Measurements from ENCODE around the gene DEPDC4. TPM values are rescaled to one million over a fixed set of nuclear protein-coding genes. Genes with fewer than 3 reads are reported as not detected.
A peak's percentile ranks its signal among the peaks of the same experiment; 100 is the strongest.

Gene DEPDC4
- total RNA-seq, 3 donors from 2014 or later (not counting 1 experiment from before 2014, with no cell fraction given) = 0.16 TPM; not detected in 2

DNA sequence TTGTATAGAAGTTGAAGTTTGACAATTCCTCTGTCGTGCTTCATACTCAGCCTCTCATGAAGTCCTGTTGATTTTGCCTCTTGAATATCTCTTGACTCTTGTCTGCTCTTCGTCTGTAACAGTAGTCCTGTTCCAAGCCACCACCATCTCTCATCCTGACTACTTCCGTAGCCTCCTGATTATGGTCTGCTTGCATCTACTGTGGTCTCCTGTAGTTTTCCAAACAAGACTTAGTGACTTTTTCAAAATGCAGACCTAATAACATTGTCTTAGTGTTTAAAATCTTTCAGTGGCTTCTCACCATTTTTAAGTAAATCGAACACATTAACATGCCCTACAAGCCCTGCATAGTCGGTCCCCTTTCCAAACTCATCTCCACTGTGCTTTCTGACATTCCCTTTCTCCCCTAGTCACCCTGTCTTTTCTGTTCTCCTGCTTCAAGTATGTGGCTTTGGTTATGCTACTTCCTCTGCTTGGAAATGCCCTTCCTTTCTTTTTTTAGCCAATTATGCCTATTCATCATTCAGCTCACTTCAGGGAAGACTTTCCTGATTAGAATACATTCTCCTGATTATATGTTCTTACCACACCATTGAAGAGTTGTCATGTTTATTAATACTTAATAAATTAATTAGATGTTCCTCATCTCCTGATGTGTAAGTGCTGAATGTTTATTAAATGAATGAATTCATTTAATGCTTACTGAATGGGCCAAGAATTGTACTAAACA, 2.1 kb upstream of the DEPDC4 start:
- no peak overlapping the region for H3K27ac ChIP-seq (ENCODE audit: low read length)

DNA sequence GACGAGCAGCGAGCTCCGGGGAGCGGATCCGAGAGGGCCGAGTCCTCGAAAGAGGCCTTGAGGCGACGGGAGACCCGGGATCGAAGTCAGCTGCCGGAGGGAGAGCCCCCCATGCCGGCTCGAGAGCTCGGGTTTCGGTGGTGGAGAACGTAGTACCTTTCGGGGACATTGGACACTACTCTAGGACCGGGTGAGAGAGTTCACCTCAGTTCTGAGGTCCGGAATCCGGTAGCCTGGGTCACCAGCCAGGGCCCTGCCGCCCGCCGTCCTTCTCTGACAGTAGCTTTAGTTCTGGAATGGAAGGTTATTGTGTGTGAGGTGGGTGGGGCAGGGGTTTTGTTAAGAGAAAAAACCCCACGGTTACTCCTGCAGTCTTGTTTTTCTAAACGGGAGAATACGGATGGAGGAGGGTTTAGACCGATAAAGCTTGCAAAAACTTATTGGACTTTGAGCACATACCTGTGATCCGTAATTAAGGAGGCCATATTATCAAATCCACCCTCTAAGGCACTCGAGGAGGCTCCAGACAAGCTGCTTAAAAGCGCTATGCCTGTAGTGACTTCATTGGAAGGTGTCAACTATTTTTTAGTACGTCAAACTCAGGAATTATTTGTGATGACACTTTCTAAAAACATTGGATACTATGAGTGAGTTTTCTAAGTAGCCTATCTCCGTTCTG, 863 bp upstream of the DEPDC4 start:
- H3K4me1 ChIP-seq (ENCODE audit: control insufficient read depth, insufficient read depth, low read length) = peaks cover 12% of the 10 kb centered on the region
- H3K9me3 ChIP-seq (ENCODE audit: control insufficient read depth, insufficient read depth, low read length) = no peaks in the 10 kb centered on the region
- TF ChIP-seq, protein P1, sequence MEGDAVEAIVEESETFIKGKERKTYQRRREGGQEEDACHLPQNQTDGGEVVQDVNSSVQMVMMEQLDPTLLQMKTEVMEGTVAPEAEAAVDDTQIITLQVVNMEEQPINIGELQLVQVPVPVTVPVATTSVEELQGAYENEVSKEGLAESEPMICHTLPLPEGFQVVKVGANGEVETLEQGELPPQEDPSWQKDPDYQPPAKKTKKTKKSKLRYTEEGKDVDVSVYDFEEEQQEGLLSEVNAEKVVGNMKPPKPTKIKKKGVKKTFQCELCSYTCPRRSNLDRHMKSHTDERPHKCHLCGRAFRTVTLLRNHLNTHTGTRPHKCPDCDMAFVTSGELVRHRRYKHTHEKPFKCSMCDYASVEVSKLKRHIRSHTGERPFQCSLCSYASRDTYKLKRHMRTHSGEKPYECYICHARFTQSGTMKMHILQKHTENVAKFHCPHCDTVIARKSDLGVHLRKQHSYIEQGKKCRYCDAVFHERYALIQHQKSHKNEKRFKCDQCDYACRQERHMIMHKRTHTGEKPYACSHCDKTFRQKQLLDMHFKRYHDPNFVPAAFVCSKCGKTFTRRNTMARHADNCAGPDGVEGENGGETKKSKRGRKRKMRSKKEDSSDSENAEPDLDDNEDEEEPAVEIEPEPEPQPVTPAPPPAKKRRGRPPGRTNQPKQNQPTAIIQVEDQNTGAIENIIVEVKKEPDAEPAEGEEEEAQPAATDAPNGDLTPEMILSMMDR (IDR thresholded peaks at IDR 0.05) = no peak
- H3K36me3 ChIP-seq (ENCODE audit: control insufficient read depth, insufficient read depth, low read length) = no peaks in the 10 kb centered on the region
- WGBS (ENCODE audit: insufficient coverage) = 2% methylated on average over 33 of the region's 33 CpGs
- no peaks in the 10 kb centered on the region for H3K36me3 Mint-ChIP-seq
- peak in 1 of 2 donors; percentile 52 for DNase-seq
- no peaks in the 10 kb centered on the region for H3K27me3 Mint-ChIP-seq (ENCODE audit: low read depth in 2 of 2)
- peaks cover 25 to 44% of the 10 kb centered on the region in 2 donors for H3K4me1 Mint-ChIP-seq
- H3K27ac ChIP-seq (ENCODE audit: low read length) = peak overlapping the region; percentile 97
- no peaks in the 10 kb centered on the region for H3K27me3 ChIP-seq (ENCODE audit: control insufficient read depth, insufficient read depth, low read length)
- H3K4me3 ChIP-seq (ENCODE audit: low read length) = peak overlapping the region; percentile 94
- H3K4me3 Mint-ChIP-seq = peak overlapping the region; percentile 99
- no peaks in the 10 kb centered on the region for H3K9me3 Mint-ChIP-seq
- intact Hi-C loops (cut with micrococcal nuclease) = loop anchor here (1.0 kb wide), 2 partner anchors 67 to 125 kb away; partner anchors contain the start of genes ACTR6 and BLTP3B
- H3K27ac Mint-ChIP-seq = peak overlapping the region; percentile 96 to 97
- ATAC-seq = no peak

More for the DNA sequence above, 2.1 kb upstream of the DEPDC4 start:
- Histone ChIP-seq H3K36me3 (ENCODE audit: control insufficient read depth, insufficient read depth, low read length) (no peaks in the 10 kb centered on the region), H3K4me1 (ENCODE audit: control insufficient read depth, insufficient read depth, low read length) (peaks cover 12% of the 10 kb centered on the region), H3K27me3 (ENCODE audit: control insufficient read depth, insufficient read depth, low read length) (no peaks in the 10 kb centered on the region), H3K4me3 (ENCODE audit: low read length) (no peak overlapping the region), H3K9me3 (ENCODE audit: control insufficient read depth, insufficient read depth, low read length) (no peaks in the 10 kb centered on the region)
- H3K9me3 Mint-ChIP-seq = no peaks in the 10 kb centered on the region
- H3K4me3 Mint-ChIP-seq = peak overlapping the region; percentile 99
- H3K4me1 Mint-ChIP-seq = peaks cover 38 to 55% of the 10 kb centered on the region in 2 donors
- no peak for ATAC-seq
- peak in 1 of 2 donors; percentile 6 for DNase-seq
- no peaks in the 10 kb centered on the region for H3K36me3 Mint-ChIP-seq
- H3K27ac Mint-ChIP-seq = peak overlapping the region; percentile 96 to 97
- intact Hi-C loops (cut with micrococcal nuclease) = no loop called here
- TF ChIP-seq, protein P1 (IDR thresholded peaks at IDR 0.05) = no peak
- 52% methylated on average over 5 of the region's 5 CpGs for WGBS (ENCODE audit: insufficient coverage)
- H3K27me3 Mint-ChIP-seq (ENCODE audit: low read depth in 2 of 2) = no peaks in the 10 kb centered on the region

DNA sequence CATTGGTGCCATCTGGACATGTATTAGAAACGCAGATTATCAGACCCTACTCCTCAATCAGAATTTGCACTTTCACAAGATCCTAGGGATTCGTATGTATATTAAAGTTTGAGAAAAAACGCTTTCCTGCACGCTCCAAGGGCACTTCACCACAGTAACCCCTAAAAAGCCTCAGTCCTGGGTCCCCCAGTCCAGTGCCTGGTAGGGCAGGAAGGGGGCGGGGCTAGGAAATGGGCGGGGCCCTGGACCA, 369 bp downstream of the DEPDC4 start:
- H3K27ac Mint-ChIP-seq = peak overlapping the region; percentile 96 to 97
- ATAC-seq (peak; percentile 77 to 89 (median 77)), DNase-seq (peak in 1 of 2 donors; percentile 92)
- peaks cover 21 to 41% of the 10 kb centered on the region in 2 donors for H3K4me1 Mint-ChIP-seq
- Histone ChIP-seq H3K4me1 (ENCODE audit: control insufficient read depth, insufficient read depth, low read length) (peaks cover 12% of the 10 kb centered on the region), H3K4me3 (ENCODE audit: low read length) (peak overlapping the region; percentile 94), H3K9me3 (ENCODE audit: control insufficient read depth, insufficient read depth, low read length) (no peaks in the 10 kb centered on the region), H3K27me3 (ENCODE audit: control insufficient read depth, insufficient read depth, low read length) (no peaks in the 10 kb centered on the region), H3K36me3 (ENCODE audit: control insufficient read depth, insufficient read depth, low read length) (no peaks in the 10 kb centered on the region), H3K27ac (ENCODE audit: low read length) (peak overlapping the region; percentile 97)
- H3K36me3 Mint-ChIP-seq = no peaks in the 10 kb centered on the region
- TF ChIP-seq, protein P1 (IDR thresholded peaks at IDR 0.05) = no peak
- 0% methylated on average over 4 of the region's 6 CpGs for WGBS (ENCODE audit: insufficient coverage)
- H3K4me3 Mint-ChIP-seq = peak overlapping the region; percentile 99
- intact Hi-C loops (cut with micrococcal nuclease) = no loop called here
- no peaks in the 10 kb centered on the region for H3K9me3 Mint-ChIP-seq
- no peaks in the 10 kb centered on the region for H3K27me3 Mint-ChIP-seq (ENCODE audit: low read depth in 2 of 2)

Data from natural killer cell (primary cell).